Right lobe of liver (tissue), 6 donors: ENCODE data around the gene CTXND2. TPM values are rescaled to one million over a fixed set of nuclear protein-coding genes. Genes with fewer than 3 reads are reported as not detected.

Source experiments
- ATAC-seq, 4 donors: fragments of 200-7000 bp; cut with Tn5 transposase; one replicate each; pipeline ENCODE4 v1.9.1; 2020; ENCODE audit warnings: mild to moderate bottlenecking in 4 of 4, moderate library complexity in 4 of 4
- DNase-seq, 3 donors: peaks; one replicate each; pipeline ENCODE4 v3.0.0-alpha.2; 2020
- H3K27ac ChIP-seq, 3 donors: fragments of 200-600 bp; one replicate each; pipeline ENCODE4 v1.8.0; 2022
- H3K27me3 ChIP-seq, 2 donors: fragments of 200-600 bp; one replicate each; pipeline ENCODE4 v1.8.0; 2022
- H3K36me3 ChIP-seq, 4 donors: fragments of 200-600 bp; sonication (generic) in 1 of 4; one replicate each; pipeline versions ENCODE4 v1.5.1 to v1.8.0; 2017 to 2022; ENCODE audit warnings: control low read depth in 1 of 4
- H3K4me1 ChIP-seq, 4 donors: fragments of 200-600 bp; sonication (generic) in 1 of 4; one replicate each; pipeline versions ENCODE4 v1.5.1 to v1.8.0; 2017 to 2022; ENCODE audit warnings: control low read depth in 1 of 4
- H3K4me3 ChIP-seq, 3 donors: fragments of 200-600 bp; one replicate each; pipeline ENCODE4 v1.8.0; 2022
- H3K9me3 ChIP-seq, 4 donors: fragments of 200-600 bp; sonication (generic) in 1 of 4; one replicate each; pipeline versions ENCODE4 v1.5.1 to v1.8.0; 2017 to 2022; ENCODE audit warnings: control low read depth in 1 of 4
- CTCF ChIP-seq, 4 donors: fragments of 200-600 bp in 3 of 4; fragments of 450-650 bp in 1 of 4; IDR thresholded peaks; one replicate each; pipeline versions ENCODE4 v1.5.1 to v1.8.0; 2016 to 2022; ENCODE audit warnings: antibody characterized with exemption in 4 of 4, mild to moderate bottlenecking in 2 of 4
- POLR2A ChIP-seq: fragments of 450-650 bp; IDR thresholded peaks from one replicate; pipeline ENCODE4 v1.6.1; 2017; ENCODE audit warnings: antibody characterized with exemption, mild to moderate bottlenecking
- WGBS: methylation state at CpG from one replicate; pipeline ENCODE4 v1.1.6; 2018; ENCODE audit warnings: low coverage, low lambda C conversion rate; ENCODE audit not compliant: insufficient coverage; ENCODE audit errors: missing lambda C conversion rate; 5-methylcytosine and 5-hydroxymethylcytosine counted together
- intact Hi-C, 2 donors: fragments of 100-400 bp; cut with DNase I; formaldehyde crosslinking; loops; one replicate each; pipeline versions ENCODE4 v1.11.2 to v1.14.1; 2022
- total RNA-seq, 6 experiments: library from RNA; depleted of rRNA in 2 of 6; stranded (reverse); fragments of >200 nt in 2 of 6; fragmentation: NEBNext Ultra II Directional in 3 of 6; extraction: Animal tissue kit (Norgen Biotek cat#: 25700) in 3 of 6; gene quantifications; one replicate each; pipeline versions ENCODE4 v1.1.0 to v1.2.4, GENCODE V29; 2016 to 2023
- donor health status: DM: no; HTN: yes; CAD: no.
- donor health status: DM: no; HTN: no; CAD: no.
- donor health status: DM: no; HTN: no; CAD: no.
- donor health status: DM: no; HTN: yes; CAD: no.
- donor health status: DM: no; HTN: yes; CAD: no.

CTXND2 gene
- total RNA-seq, 6 experiments from 2014 or later = not detected

GRCh38 chr1:150902346-150902745 lies 15.4 kb downstream of the CTXND2 start:
- H3K4me1 ChIP-seq = no peaks in the 10 kb centered on the region
- ATAC-seq (no peak), DNase-seq (no peak)
- H3K27me3 ChIP-seq = no peaks in the 10 kb centered on the region
- 94% methylated on average over 4 of the region's 5 CpGs for WGBS
- intact Hi-C loops = no loop called here
- no peaks in the 10 kb centered on the region for H3K36me3 ChIP-seq
- TF ChIP-seq CTCF (IDR thresholded peaks at IDR 0.05) = no peak
- no peak for TF ChIP-seq POLR2A
- no peaks in the 10 kb centered on the region for H3K9me3 ChIP-seq
- H3K27ac ChIP-seq = no peak overlapping the region
- H3K4me3 ChIP-seq = no peak overlapping the region

GRCh38 chr1:150902751-150903150 lies 15.8 kb downstream of the CTXND2 start:
- intact Hi-C loops = no loop called here
- 67% methylated on average over 1 of the region's 1 CpG for WGBS
- DNase-seq = no peak
- no peaks in the 10 kb centered on the region for H3K27me3 ChIP-seq
- TF ChIP-seq POLR2A (no peak), CTCF (IDR thresholded peaks at IDR 0.05) (no peak)
- no peaks in the 10 kb centered on the region for H3K36me3 ChIP-seq
- no peaks in the 10 kb centered on the region for H3K4me1 ChIP-seq
- no peaks in the 10 kb centered on the region for H3K9me3 ChIP-seq
- ATAC-seq = no peak
- H3K27ac ChIP-seq = no peak overlapping the region
- no peak overlapping the region for H3K4me3 ChIP-seq

- WGBS = 94% methylated on average over 3 of the region's 6 CpGs
- ATAC-seq = no peak
These were observed 18.4 kb downstream of the CTXND2 start for GRCh38 chr1:150905301-150905700.

GRCh38 chr1:150906329-150906728 lies 19.4 kb downstream of the CTXND2 start:
- 73% methylated on average over 1 of the region's 1 CpG for WGBS
- no peak for ATAC-seq
- no peaks in the 10 kb centered on the region for H3K4me1 ChIP-seq

More at GRCh38 chr1:150905301-150905700, 18.4 kb downstream of the CTXND2 start:
- Histone ChIP-seq H3K4me3 (no peak overlapping the region), H3K4me1 (no peaks in the 10 kb centered on the region), H3K27ac (no peak overlapping the region), H3K27me3 (no peaks in the 10 kb centered on the region), H3K36me3 (no peaks in the 10 kb centered on the region), H3K9me3 (no peaks in the 10 kb centered on the region)
- TF ChIP-seq CTCF (IDR thresholded peaks at IDR 0.05) (no peak), POLR2A (no peak)
- no peak for DNase-seq
- intact Hi-C loops = no loop called here

More at GRCh38 chr1:150906329-150906728, 19.4 kb downstream of the CTXND2 start:
- no peaks in the 10 kb centered on the region for H3K36me3 ChIP-seq
- H3K27me3 ChIP-seq = no peaks in the 10 kb centered on the region
- no peak overlapping the region for H3K4me3 ChIP-seq
- no peaks in the 10 kb centered on the region for H3K9me3 ChIP-seq
- no peak overlapping the region for H3K27ac ChIP-seq
- TF ChIP-seq POLR2A (no peak), CTCF (IDR thresholded peaks at IDR 0.05) (no peak)
- intact Hi-C loops = no loop called here
- no peak for DNase-seq
